Measurements from ENCODE around the gene DNPEP.
A peak's percentile ranks its signal among the peaks of the same experiment; 100 is the strongest.

Gene DNPEP

GRCh38 chr2:219387306-219388120 is at the start of gene DNPEP:
Gene DNPEP (minus strand): TSS chr2:219387912. CDS start chr2:219387794, 118 bp downstream.
- DNase-seq = peak; percentile 94

DNA sequence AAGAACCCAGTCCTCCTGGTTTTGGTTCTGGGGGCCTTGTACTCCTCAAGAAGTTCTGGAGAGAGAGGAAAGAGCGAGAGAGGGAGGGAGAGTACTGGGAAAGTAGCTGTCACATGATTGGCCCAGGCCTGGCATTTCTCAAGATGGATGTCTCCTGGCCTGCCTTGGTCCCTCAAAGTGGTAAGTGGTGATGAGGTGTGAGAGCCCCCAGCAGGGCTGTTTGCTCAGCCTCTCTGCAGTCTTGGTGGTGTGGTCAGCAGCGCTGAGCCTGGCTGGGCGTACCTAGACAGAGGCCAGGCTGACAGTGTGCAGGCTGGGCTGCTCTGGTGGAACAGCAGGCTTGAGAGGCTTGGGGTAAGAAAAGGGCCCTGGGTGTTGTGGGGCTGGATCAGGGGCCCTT is 49.4 kb upstream of the DNPEP start:
- no peak for DNase-seq

DNA sequence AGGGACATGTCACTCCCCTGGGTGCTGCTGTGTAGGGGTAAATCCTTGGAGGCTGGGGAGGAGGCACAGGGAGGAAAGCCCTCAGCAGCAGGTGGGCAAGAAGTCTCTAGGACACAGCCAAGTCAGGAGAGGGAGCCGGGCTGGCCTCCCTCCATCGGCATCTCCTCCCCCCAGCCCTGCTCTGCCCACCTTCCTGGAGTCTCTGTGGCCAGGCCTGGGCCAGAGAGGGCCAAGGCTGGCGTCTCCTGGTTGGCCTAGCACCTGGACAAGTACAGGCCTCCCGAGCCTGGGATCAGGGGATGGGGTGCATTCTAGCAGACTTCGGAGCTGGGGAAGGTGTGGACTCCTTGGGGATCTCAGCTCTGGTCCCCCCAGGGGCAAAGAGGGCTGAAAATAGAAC is 48.8 kb upstream of the DNPEP start:
- no peak for DNase-seq

- no peak for DNase-seq
Observed at GRCh38 chr2:219435701-219436100, 48.0 kb upstream of the DNPEP start.

GRCh38 chr2:219434718-219435525 is 47.2 kb upstream of the DNPEP start, which contains the start of gene SPEG:
Gene SPEG (plus strand): TSS chr2:219434843. CDS start chr2:219434978, 135 bp downstream.
- no peak for DNase-seq

GRCh38 chr2:219434468-219434717 is 46.7 kb upstream of the DNPEP start:
- no peak for DNase-seq

DNA sequence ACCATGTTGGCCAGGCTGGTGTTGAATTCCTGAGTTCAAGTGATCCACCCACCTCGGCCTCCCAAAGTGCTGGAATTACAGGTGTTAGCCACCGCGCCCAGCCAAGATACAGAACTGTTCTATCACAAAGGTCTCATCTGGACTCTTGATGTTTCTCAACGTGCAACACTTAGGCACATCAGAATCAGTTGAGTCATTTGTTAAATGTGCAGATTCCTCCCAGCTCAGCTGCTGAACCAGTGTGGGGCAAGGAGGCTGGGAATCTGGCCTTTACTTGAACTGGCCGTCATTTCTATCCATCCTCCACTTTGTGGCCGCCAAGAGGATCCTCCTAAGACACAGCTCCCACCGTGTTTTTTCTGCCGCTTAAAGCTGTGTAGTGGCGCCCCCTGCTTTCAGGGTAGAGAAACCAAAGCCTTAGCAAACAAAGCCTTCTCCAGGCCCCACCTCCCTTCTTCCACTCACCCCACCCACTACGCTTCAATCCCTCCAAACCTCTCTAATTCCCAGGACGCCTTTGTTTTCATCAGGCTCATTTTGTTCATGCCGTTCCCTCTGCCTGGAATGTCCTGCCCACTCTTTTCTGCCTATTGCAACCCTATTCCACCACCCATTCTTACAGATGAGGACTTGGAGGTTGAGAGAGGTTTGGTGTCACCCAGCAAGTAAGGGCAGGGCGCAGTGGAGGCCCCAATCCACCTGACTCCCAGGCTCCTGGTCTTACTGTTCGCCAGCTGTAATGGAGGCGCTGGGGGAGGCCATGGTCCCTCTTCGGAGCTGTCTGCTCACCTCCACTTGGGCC is 46.2 kb upstream of the DNPEP start:
- peak; percentile 40 for DNase-seq

GRCh38 chr2:219430633-219431615 is 43.2 kb upstream of the DNPEP start:
- DNase-seq = no peak

- no peak for DNase-seq
Observed at GRCh38 chr2:219429958-219430606, 42.4 kb upstream of the DNPEP start.

- no peak for DNase-seq
Observed at GRCh38 chr2:219428469-219428868, 40.8 kb upstream of the DNPEP start.

GRCh38 chr2:219426534-219427136 is 38.9 kb upstream of the DNPEP start:
- DNase-seq = no peak

- no peak for DNase-seq
Observed at GRCh38 chr2:219426068-219426443, 38.3 kb upstream of the DNPEP start.

GRCh38 chr2:219425238-219426067 is 37.7 kb upstream of the DNPEP start:
- no peak for DNase-seq

DNA sequence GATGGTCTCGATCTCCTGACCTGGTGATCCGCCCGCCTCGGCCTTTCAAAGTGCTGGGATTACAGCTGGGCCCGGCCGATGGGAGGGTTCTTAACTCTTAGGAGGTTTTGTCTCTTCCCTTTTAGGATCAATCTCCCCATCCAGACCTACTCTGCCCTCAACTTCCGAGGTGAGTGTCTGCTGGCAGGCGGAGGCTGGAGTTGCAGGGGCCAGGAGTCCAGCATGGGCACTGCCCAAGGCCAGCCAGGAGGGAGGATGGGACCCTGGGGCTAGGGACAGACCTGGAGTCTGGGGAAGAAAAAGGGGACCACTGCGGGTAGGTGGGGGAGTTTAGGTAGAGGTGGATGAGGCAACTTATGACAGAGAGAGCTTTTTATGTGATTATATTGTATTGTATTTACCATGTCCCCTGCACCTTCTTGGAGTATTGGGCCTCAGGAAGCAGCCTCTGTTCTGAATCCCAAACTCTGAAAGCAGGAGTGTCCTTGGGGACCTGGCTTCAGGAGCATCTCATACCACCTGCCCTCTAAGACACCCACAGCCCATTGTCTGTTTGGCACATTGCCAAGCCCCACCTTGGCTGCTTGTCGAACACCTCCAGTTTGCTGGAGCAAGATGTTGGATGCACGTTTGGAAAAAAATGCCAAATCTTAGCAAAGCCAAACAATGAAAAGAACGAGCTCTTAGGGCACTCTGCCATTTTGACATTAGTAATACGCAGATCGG is 36.1 kb upstream of the DNPEP start:
- DNase-seq = no peak

- no peak for DNase-seq
Observed at GRCh38 chr2:219422952-219423534, 35.3 kb upstream of the DNPEP start.

GRCh38 chr2:219421323-219421722 is 33.6 kb upstream of the DNPEP start:
- DNase-seq = no peak

GRCh38 chr2:219420687-219421086 is 33.0 kb upstream of the DNPEP start:
- no peak for DNase-seq

DNA sequence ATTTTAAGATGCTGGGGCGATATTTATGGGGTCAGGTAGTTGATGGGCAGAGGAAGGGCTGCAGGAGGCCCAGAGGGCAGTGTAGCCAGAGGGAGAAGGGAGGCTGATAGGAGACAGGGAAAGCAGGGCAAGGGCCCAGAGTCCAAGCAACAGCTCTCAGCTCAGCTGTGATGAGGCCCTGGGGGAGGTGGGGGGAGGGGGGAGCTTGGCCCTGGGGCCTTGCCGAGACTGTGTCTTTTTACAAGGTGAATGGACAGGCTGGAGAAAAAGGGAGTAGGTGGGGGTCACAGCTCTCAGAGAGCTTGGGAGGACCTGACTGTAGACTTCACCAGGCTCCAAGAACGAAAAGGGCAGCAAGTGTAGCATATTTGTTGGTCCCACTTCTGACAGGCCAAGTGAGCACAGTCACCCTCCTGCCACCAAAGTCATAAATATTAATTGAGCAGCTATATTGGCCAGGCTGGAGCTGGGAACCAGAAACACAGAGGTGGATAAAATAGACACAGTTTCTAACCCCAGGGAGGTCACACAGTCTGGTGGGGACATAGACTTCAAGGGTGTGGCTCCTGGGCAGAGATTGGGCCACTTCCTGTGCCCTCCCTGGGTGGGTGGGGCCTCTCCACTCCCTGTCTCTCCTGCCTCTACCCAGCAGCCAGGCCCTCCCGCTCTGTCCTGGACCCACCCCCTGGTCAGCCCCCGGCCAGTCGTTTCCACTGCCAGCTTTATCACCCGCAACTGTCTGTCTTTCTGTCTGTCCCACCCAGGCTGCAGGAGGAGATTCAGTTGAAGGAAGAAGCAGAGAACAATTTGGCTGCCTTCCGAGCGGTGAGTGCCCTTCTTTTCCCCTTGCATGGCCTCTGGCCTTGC is 31.9 kb upstream of the DNPEP start:
- DNase-seq = no peak
